Colon (tissue), 2 donors: ENCODE data around the gene SGF29.
"Not testable (repeated sequence)": the region's sequence is repeated elsewhere in the genome, so short reads cannot be mapped to it uniquely, and the experiment has no call there.

Experiments used
- FAIRE-seq: peaks from 2 replicates; lab custom pipeline; 2012; peaks lifted over from hg19 to GRCh38; lab: Jason Lieb, UNC
- donor health status: control.
- donor health status: control.

SGF29 gene

DNA sequence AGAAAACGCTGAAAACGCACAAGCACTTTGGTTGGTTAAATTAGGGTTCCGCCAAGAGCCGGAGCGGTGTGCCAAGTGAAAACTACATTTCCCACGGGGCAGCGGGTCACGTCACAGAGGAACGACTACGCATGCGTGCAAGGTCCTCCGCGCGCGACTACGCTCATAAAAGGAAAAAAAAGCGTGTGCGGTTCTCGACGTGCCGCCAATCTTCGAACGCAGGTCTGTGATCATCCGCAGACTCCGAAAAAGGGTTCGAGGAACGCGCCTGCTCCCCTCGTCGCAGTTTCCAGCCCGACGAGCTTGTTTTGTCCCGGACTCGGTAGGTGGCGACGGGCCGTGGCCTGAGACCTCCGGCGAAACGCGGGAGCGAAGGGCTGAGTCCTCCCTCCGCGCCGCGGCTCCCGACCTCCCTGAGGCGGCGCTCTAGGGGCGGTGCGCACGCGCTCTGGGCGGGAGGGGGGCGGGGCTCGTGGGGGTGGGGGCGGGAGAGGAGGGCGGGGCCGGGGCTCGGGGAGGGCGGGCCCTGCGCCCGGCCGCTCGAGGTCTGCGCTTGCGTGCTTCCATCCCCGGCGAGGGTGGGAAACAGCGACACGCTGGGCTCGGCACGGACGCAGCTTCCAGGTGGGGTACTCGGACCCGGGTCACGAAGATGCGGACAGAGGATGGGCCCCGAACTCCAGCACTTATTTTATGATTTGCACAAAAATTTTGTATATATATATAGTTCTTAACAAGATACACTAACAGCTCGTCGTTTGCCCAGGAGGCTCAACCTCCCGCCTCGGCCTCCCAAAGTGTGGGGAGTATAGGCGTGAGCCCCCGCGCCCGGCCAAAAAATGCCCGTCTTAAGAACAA is at the start of gene SGF29:
SGF29 (plus strand) TSS at position 145 of the 858 bp plus-strand sequence. CDS start 27,150 bp downstream, outside the sequence.
- no peak for FAIRE-seq

GRCh38 chr16:28504707-28505404 is 48.9 kb upstream of the SGF29 start:
- FAIRE-seq, result no peak

- FAIRE-seq, result no peak
These were observed 48.1 kb upstream of the SGF29 start for GRCh38 chr16:28505489-28506137.

- FAIRE-seq, result no peak
These were observed 42.7 kb upstream of the SGF29 start for GRCh38 chr16:28511031-28511430.

GRCh38 chr16:28511801-28512789 is 41.6 kb upstream of the SGF29 start:
- no peak for FAIRE-seq

DNA sequence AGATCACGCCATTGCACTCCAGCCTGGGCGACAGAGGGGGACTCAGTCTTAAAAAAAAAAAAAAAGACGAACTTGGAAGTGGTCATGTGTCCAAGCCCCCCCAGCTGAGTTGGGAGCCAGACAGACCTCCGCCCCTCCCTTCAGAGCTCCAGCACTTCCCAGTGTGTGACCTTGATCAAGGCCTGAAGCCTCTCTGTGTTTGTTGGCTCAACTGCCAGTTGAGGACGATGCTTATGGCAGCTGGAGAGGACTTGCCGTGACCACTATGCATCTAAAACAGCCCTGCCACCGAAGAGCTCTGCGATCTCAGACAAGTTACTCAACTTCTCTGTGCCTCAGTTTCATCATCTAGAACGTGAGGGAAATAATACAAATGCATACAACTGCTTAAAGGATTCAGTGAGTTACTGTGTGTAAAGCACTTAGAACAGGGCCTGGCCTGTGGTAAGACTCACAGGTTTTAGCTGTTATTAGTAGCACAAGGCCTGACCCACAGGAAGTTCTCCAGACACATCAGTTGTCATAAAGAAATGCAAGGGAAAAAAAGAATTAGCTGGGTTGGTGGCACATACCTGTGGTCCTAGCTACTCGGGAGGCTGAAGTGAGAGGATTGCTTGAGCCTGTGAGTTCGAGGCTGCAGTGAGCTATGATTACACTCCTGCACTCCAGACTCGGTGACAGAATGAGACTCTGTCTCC is 40.1 kb upstream of the SGF29 start:
- FAIRE-seq, result no peak

GRCh38 chr16:28514246-28514645 is 39.5 kb upstream of the SGF29 start:
- no peak for FAIRE-seq

DNA sequence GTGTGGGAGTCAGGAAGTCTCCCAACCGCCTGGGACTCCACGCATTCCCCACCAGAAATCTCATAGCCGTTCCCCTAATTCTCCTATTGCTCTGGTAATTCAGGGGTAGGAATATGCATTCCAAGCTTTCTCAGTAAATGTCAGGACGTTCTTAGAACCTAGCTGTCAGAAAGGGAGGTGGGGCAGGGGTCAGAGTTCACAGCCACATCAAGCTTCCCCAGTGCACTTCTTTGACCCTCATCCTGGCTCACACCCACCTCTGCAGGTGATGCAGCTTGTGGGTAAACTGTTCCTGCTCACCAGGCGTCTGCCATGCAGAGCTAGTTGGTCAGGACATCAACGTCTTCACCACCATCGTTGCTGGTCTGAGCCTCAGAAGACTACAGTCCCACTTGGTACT is 33.0 kb upstream of the SGF29 start:
- no peak for FAIRE-seq

GRCh38 chr16:28521436-28521835 is 32.3 kb upstream of the SGF29 start:
- FAIRE-seq, result no peak

- FAIRE-seq, result no peak
These were observed 30.9 kb upstream of the SGF29 start for GRCh38 chr16:28522792-28523191.

DNA sequence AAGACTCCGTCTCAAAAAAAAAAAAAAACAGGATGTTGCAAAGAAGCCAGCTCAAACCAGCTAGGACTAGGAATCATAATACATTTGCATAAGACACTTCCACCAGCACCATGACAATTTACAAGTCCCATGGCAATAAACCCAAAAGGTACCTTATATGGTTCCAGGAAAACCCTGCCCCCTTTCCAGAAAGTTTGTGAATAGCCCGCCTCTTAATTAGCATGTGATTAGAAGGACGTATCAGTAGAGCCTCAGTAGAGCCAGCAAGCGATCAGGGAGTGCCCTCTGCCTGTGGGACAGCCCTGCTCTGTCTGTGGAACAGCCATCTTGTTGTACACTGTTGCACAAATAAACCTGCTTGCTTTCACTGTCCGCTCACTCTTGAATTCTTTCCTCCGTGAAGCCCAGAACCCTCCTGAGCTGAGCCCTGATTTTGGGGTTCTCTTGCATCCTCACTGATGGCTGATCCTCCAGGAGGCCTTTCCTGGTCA is 29.0 kb upstream of the SGF29 start:
- FAIRE-seq, result no peak

- FAIRE-seq, result no peak
These were observed 27.3 kb upstream of the SGF29 start for GRCh38 chr16:28526201-28527099.

- FAIRE-seq, result not testable (repeated sequence)
These were observed 26.5 kb upstream of the SGF29 start for GRCh38 chr16:28527100-28527785.

DNA sequence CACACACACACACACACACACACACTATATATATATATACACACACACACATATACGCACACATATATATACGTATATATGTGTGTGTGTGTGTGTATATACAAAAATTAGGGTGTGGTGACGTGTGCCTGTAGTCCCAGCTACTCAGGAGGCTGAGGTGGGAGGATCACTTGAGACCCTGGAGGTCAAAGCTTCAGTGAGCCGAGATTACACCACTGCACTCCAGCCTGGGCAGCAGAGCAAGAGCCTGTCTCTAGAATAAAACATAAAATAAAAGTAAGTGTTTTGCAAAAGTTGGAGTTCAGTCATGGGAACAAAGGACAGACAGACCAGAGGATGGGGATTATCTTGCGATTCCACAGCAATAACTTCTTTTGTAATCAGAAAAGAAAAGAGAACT is 25.7 kb upstream of the SGF29 start:
- no peak for FAIRE-seq

- FAIRE-seq, result no peak
These were observed 25.3 kb upstream of the SGF29 start for GRCh38 chr16:28528463-28528867.

- no peak for FAIRE-seq
These were observed 24.6 kb upstream of the SGF29 start for GRCh38 chr16:28529124-28529523.

- no peak for FAIRE-seq
These were observed 21.7 kb upstream of the SGF29 start for GRCh38 chr16:28531777-28532744.
